GM18870 (cell line): ENCODE results near the gene CUL1.

ENCODE experiments used
- ATAC-seq: cut with Tn5 transposase; IDR thresholded peaks from one replicate; pipeline ENCODE4 v1.9.1; 2021; ENCODE audit warnings: moderate library complexity; ENCODE audit not compliant: unreplicated experiment

CUL1 gene

DNA sequence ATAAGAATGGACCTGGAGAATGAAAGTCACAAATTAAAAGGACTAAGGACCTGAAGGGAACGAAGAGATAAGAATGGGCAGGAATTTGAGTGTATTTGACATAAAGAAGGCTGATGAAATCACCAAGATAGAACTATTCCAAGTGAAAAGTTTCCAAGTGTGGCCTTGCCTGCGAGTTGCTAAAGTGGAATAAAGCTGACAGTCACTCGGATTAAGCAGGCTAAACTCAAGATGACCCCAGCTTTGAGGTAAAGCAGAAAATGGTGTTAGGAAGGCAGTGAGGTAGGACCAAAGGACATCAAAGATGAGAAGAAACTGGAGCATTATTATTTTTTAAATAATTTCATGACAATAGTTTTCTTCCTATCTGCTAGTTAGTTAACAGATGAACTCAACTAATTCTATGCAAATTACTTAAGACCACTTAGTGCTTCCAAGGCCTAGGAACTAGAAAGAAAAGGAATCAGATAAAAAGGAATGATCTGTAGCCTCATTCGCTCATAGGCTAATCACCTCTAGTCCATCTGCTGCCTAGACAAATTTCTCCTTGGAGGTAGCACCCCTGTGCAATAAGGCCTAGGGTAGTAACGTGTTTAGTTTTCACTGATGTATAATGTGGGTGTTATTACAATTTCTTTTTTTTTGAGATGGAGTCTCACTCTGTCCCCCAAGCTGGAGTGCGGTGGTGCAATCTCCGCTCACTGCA is 150.8 kb downstream of the CUL1 start:
- ATAC-seq = no peak

DNA sequence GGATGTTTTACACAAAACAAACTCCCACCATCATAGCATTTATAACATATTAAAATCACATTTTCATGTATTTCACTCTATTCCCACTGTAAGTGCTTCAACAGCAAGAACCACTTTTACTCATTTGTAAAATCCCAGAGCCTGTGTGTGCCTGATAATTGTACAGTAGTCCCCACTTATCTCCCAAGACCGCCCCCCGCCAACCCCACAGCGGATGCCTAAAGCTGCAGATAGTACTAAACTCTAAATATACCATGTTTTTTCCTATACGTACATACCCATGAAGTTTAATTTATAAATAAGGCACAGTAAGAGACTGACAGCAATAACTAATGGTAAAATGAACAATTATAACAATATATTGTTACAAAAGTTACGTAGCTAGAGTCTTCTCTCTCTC is 151.9 kb downstream of the CUL1 start:
- ATAC-seq = no peak
